ENCODE measurements around the gene DCANP1.

Gene DCANP1

DNA sequence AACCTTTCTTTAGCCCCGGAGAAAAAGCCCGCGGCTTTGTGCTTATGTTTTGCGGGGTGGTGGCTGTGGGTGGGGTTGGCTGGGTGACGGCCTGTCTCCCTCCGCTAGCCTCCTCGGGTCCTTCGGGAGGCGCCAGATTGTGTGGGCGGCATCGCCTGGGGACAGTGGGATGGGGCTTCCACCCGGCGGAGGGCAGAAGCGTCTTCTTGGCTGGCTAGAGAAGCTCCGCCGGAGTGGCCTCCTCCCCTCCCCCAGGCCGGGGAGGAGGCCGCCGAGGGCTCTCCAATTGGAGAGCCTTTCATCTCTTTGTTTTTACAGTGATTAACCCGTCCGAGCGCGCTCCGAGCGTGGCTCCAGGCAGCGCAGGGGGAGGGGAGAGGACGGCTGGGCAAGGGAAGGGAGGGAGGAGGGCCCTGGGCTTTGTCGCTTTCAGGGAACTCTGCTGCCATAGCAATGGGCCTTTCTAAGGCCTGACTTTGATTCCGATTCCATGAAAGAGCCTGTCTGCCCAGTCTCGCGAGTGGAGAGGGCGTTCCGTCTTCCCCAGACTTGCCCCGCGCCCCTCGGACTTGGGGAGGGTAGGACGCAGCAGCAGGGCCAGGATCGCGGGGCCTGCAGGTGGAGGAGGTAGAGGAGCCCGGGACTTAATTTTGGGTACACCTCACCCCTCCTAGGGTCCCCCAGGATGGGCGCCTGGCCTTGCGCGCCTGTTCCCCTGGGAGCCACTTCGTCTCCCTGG is 41.7 kb upstream of the DCANP1 start:
- peaks cover 0 to 9% of the 10 kb centered on the region in 2 donors for H3K4me1 ChIP-seq (ENCODE audit: control insufficient read depth in 1 of 2, insufficient read depth in 2 of 2, low read length in 2 of 2)
- no peak overlapping the region for H3K27ac ChIP-seq (ENCODE audit: low read depth, low read length)
- H3K27me3 ChIP-seq (ENCODE audit: control insufficient read depth in 1 of 2, insufficient read depth in 2 of 2, low read length in 2 of 2): peaks cover 79 to 83% of the 10 kb centered on the region in 2 donors
- H3K4me3 ChIP-seq (ENCODE audit: low read depth in 1 of 2, low read length in 2 of 2): no peak overlapping the region
- H3K9ac ChIP-seq (ENCODE audit: low read depth in 1 of 2, low read length in 2 of 2): no peak overlapping the region
- no peaks in the 10 kb centered on the region for H3K36me3 ChIP-seq (ENCODE audit: control insufficient read depth in 1 of 2, insufficient read depth in 2 of 2, low read length in 2 of 2)
- H3K9me3 ChIP-seq (ENCODE audit: control insufficient read depth in 1 of 2, low read length in 2 of 2): no peaks in the 10 kb centered on the region

DNA sequence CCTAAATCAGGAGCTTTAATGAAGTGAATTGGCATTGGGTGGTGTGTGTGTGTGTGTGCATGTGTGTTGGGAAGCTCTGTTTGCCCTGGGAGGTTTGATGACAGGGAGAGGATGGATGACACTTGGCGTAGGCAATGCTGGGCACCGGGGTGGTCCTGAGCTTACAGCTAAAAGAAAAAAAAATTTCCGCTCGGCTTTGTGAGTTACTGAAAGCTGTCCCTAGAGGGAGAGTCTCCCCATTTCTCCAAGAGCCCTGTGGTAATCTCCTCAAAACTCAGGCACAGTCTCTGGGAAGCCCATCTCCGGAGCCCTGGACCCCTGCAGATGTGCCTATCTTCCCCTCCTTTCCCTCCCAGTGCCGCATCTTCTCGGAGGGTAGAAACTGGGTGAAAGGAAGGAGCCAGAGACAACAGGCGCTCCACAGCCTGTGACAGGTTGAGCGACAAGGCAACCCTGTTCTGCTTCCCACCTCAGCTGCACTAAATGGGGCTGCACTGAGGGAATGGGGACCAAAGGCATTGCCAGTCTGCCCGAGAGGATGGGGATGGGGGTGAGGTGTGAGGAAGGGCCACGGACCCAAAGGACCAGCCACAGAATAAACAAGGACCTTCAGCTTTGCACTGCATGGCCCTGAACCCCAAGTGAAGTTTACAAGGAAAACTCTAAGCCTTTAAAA is 40.8 kb upstream of the DCANP1 start:
- H3K9me3 ChIP-seq (ENCODE audit: control insufficient read depth in 1 of 2, low read length in 2 of 2): no peaks in the 10 kb centered on the region
- H3K27ac ChIP-seq (ENCODE audit: low read depth, low read length): no peak overlapping the region
- H3K9ac ChIP-seq (ENCODE audit: low read depth in 1 of 2, low read length in 2 of 2): no peak overlapping the region
- peaks cover 0 to 9% of the 10 kb centered on the region in 2 donors for H3K4me1 ChIP-seq (ENCODE audit: control insufficient read depth in 1 of 2, insufficient read depth in 2 of 2, low read length in 2 of 2)
- peaks cover 73 to 76% of the 10 kb centered on the region in 2 donors for H3K27me3 ChIP-seq (ENCODE audit: control insufficient read depth in 1 of 2, insufficient read depth in 2 of 2, low read length in 2 of 2)
- no peaks in the 10 kb centered on the region for H3K36me3 ChIP-seq (ENCODE audit: control insufficient read depth in 1 of 2, insufficient read depth in 2 of 2, low read length in 2 of 2)
- no peak overlapping the region for H3K4me3 ChIP-seq (ENCODE audit: low read depth in 1 of 2, low read length in 2 of 2)

- H3K4me1 ChIP-seq (ENCODE audit: control insufficient read depth in 1 of 2, insufficient read depth in 2 of 2, low read length in 2 of 2): peaks cover 0 to 9% of the 10 kb centered on the region in 2 donors
- no peak overlapping the region for H3K4me3 ChIP-seq (ENCODE audit: low read depth in 1 of 2, low read length in 2 of 2)
- no peaks in the 10 kb centered on the region for H3K36me3 ChIP-seq (ENCODE audit: control insufficient read depth in 1 of 2, insufficient read depth in 2 of 2, low read length in 2 of 2)
- H3K27me3 ChIP-seq (ENCODE audit: control insufficient read depth in 1 of 2, insufficient read depth in 2 of 2, low read length in 2 of 2): peaks cover 63 to 67% of the 10 kb centered on the region in 2 donors
- H3K9ac ChIP-seq (ENCODE audit: low read depth in 1 of 2, low read length in 2 of 2): no peak overlapping the region
- no peak overlapping the region for H3K27ac ChIP-seq (ENCODE audit: low read depth, low read length)
- H3K9me3 ChIP-seq (ENCODE audit: control insufficient read depth in 1 of 2, low read length in 2 of 2): no peaks in the 10 kb centered on the region
Observed at GRCh38 chr5:135487037-135487395, 39.9 kb upstream of the DCANP1 start.

DNA sequence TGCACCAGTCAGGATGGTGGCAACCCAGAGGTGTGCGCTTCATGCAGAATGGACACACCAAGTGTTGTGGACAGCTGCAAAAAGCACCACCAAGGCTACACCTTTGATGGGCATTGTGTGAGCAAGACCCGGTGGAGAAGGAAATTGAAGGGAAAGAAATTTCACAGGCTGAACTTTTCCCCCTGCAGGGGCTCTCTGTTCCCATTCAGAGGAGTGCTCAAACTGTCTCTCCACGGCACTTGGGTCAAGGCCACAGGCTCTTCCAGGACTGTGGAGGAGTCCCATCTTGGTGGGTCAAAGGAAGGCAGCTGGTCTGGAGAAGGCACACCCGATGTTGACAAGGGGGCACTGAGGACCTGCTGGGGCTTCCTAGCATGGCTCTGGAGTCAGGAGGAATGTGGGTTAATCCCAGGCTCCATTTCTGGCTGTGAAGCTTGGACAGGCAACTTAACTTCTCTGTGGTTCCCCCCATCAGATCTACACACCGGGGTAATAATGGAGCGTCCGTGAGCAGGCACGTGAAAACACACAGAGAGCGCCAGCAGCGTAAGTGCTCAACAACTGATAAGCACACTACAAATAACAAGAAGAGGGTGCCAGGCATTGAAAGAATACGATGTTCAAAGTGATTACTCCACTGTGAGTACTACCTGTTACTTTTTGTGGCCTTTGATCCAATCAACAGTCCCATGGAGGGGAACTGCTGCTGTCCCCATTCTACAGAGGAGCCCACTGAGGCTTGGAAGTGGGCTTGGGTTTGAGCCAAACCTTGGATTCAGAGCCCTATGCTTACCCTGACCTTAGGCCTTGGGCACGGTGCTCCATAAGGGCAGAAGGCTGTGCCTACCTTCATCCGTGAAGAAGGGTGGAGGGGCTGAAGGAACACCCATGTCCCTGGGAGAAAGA is 39.2 kb upstream of the DCANP1 start:
- Histone ChIP-seq H3K4me3 (ENCODE audit: low read depth in 1 of 2, low read length in 2 of 2) (no peak overlapping the region), H3K4me1 (ENCODE audit: control insufficient read depth in 1 of 2, insufficient read depth in 2 of 2, low read length in 2 of 2) (peaks cover 0 to 9% of the 10 kb centered on the region in 2 donors), H3K27ac (ENCODE audit: low read depth, low read length) (no peak overlapping the region), H3K9ac (ENCODE audit: low read depth in 1 of 2, low read length in 2 of 2) (no peak overlapping the region), H3K9me3 (ENCODE audit: control insufficient read depth in 1 of 2, low read length in 2 of 2) (no peaks in the 10 kb centered on the region), H3K27me3 (ENCODE audit: control insufficient read depth in 1 of 2, insufficient read depth in 2 of 2, low read length in 2 of 2) (peaks cover 61 to 64% of the 10 kb centered on the region in 2 donors), H3K36me3 (ENCODE audit: control insufficient read depth in 1 of 2, insufficient read depth in 2 of 2, low read length in 2 of 2) (no peaks in the 10 kb centered on the region)

DNA sequence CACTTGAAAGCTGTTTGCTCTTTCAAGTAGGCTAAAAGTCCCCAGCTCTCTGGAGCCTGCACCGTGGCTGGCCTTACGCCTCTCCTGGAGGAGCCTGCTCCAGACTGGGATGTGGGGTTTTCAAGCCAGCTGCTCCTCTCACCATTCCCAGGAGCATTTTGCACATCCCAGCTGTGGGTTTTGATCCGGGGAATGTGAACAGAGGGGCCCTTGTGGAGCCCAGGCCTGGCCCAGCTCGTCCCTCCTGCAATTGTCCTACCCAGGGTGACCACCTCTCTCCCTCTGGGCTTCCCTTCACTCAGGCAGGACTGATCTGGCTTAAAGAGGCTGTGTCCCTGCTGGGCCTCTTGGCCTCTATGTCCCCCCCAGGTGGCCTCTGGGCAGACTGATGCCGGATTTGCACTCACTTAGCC is 37.5 kb upstream of the DCANP1 start:
- peaks cover 0 to 8% of the 10 kb centered on the region in 2 donors for H3K4me1 ChIP-seq (ENCODE audit: control insufficient read depth in 1 of 2, insufficient read depth in 2 of 2, low read length in 2 of 2)
- H3K36me3 ChIP-seq (ENCODE audit: control insufficient read depth in 1 of 2, insufficient read depth in 2 of 2, low read length in 2 of 2): no peaks in the 10 kb centered on the region
- H3K9ac ChIP-seq (ENCODE audit: low read depth in 1 of 2, low read length in 2 of 2): no peak overlapping the region
- no peaks in the 10 kb centered on the region for H3K9me3 ChIP-seq (ENCODE audit: control insufficient read depth in 1 of 2, low read length in 2 of 2)
- no peak overlapping the region for H3K27ac ChIP-seq (ENCODE audit: low read depth, low read length)
- H3K27me3 ChIP-seq (ENCODE audit: control insufficient read depth in 1 of 2, insufficient read depth in 2 of 2, low read length in 2 of 2): peaks cover 44 to 47% of the 10 kb centered on the region in 2 donors
- no peak overlapping the region for H3K4me3 ChIP-seq (ENCODE audit: low read depth in 1 of 2, low read length in 2 of 2)

DNA sequence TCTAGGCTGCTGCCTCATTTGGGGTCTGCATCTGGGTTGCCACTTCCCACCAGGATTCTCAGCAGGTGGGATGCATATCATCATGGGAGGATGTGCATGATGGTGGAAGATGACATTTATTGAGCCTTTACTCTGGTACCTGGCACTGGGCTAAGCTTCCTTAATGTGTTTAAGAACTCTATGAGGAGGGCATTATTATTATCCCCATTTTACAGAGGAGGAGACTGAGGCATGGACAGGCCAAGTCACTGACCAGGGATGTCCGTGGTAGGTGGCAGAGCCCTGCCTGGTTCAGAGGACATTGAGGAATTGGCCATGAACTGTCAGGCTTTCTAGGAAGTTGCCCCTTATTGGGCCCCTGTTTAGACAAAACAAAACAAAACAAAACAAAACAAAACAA is 36.1 kb upstream of the DCANP1 start:
- Histone ChIP-seq H3K27ac (ENCODE audit: low read depth, low read length) (no peak overlapping the region), H3K27me3 (ENCODE audit: control insufficient read depth in 1 of 2, insufficient read depth in 2 of 2, low read length in 2 of 2) (peaks cover 29 to 33% of the 10 kb centered on the region in 2 donors), H3K9me3 (ENCODE audit: control insufficient read depth in 1 of 2, low read length in 2 of 2) (no peaks in the 10 kb centered on the region), H3K4me1 (ENCODE audit: control insufficient read depth in 1 of 2, insufficient read depth in 2 of 2, low read length in 2 of 2) (no peaks in the 10 kb centered on the region), H3K9ac (ENCODE audit: low read depth in 1 of 2, low read length in 2 of 2) (no peak overlapping the region), H3K4me3 (ENCODE audit: low read depth in 1 of 2, low read length in 2 of 2) (no peak overlapping the region), H3K36me3 (ENCODE audit: control insufficient read depth in 1 of 2, insufficient read depth in 2 of 2, low read length in 2 of 2) (no peaks in the 10 kb centered on the region)

DNA sequence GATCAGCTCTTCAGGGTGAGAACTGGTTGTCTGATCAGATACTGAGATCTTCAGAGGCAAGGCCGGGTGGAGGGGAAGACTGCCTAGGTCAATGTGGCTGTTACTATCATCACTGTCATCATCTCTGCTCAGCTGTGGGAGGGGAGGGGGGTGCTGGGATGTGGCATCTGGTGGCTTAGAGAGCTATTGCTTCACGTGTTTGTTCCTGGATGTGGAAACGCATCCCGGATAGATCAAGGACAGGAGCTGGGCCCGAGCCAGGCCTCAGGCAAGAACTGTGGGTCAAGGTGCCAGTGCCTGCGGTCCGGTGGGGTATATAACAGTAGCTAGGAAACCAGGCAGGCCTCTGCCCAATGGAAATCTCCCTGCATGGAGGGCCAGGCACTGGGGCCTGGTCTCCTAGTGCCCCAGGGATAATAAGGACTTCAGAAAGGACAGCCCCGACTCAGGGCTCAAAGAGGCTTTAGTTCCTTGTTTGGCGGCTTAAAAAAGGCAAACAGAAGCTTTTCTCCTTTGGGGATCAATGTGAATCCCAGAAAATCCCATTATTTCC is 35.3 kb upstream of the DCANP1 start:
- H3K4me3 ChIP-seq (ENCODE audit: low read depth in 1 of 2, low read length in 2 of 2): no peak overlapping the region
- H3K9me3 ChIP-seq (ENCODE audit: control insufficient read depth in 1 of 2, low read length in 2 of 2): no peaks in the 10 kb centered on the region
- H3K27me3 ChIP-seq (ENCODE audit: control insufficient read depth in 1 of 2, insufficient read depth in 2 of 2, low read length in 2 of 2): peaks cover 21 to 25% of the 10 kb centered on the region in 2 donors
- no peak overlapping the region for H3K27ac ChIP-seq (ENCODE audit: low read depth, low read length)
- no peaks in the 10 kb centered on the region for H3K36me3 ChIP-seq (ENCODE audit: control insufficient read depth in 1 of 2, insufficient read depth in 2 of 2, low read length in 2 of 2)
- H3K4me1 ChIP-seq (ENCODE audit: control insufficient read depth in 1 of 2, insufficient read depth in 2 of 2, low read length in 2 of 2): no peaks in the 10 kb centered on the region
- no peak overlapping the region for H3K9ac ChIP-seq (ENCODE audit: low read depth in 1 of 2, low read length in 2 of 2)

GRCh38 chr5:135481909-135482311 is 34.8 kb upstream of the DCANP1 start:
- H3K27ac ChIP-seq (ENCODE audit: low read depth, low read length): no peak overlapping the region
- H3K4me3 ChIP-seq (ENCODE audit: low read depth in 1 of 2, low read length in 2 of 2): no peak overlapping the region
- peaks cover 16 to 20% of the 10 kb centered on the region in 2 donors for H3K27me3 ChIP-seq (ENCODE audit: control insufficient read depth in 1 of 2, insufficient read depth in 2 of 2, low read length in 2 of 2)
- no peaks in the 10 kb centered on the region for H3K9me3 ChIP-seq (ENCODE audit: control insufficient read depth in 1 of 2, low read length in 2 of 2)
- H3K9ac ChIP-seq (ENCODE audit: low read depth in 1 of 2, low read length in 2 of 2): no peak overlapping the region
- H3K4me1 ChIP-seq (ENCODE audit: control insufficient read depth in 1 of 2, insufficient read depth in 2 of 2, low read length in 2 of 2): no peaks in the 10 kb centered on the region
- H3K36me3 ChIP-seq (ENCODE audit: control insufficient read depth in 1 of 2, insufficient read depth in 2 of 2, low read length in 2 of 2): no peaks in the 10 kb centered on the region

- Histone ChIP-seq H3K4me1 (ENCODE audit: control insufficient read depth in 1 of 2, insufficient read depth in 2 of 2, low read length in 2 of 2) (no peaks in the 10 kb centered on the region), H3K9ac (ENCODE audit: low read depth in 1 of 2, low read length in 2 of 2) (no peak overlapping the region), H3K27me3 (ENCODE audit: control insufficient read depth in 1 of 2, insufficient read depth in 2 of 2, low read length in 2 of 2) (peaks cover 11 to 15% of the 10 kb centered on the region in 2 donors), H3K27ac (ENCODE audit: low read depth, low read length) (no peak overlapping the region), H3K9me3 (ENCODE audit: control insufficient read depth in 1 of 2, low read length in 2 of 2) (no peaks in the 10 kb centered on the region), H3K4me3 (ENCODE audit: low read depth in 1 of 2, low read length in 2 of 2) (no peak overlapping the region), H3K36me3 (ENCODE audit: control insufficient read depth in 1 of 2, insufficient read depth in 2 of 2, low read length in 2 of 2) (no peaks in the 10 kb centered on the region)
Observed at GRCh38 chr5:135481387-135481786, 34.2 kb upstream of the DCANP1 start.

All from duodenal mucosa (tissue), 2 donors.